ENCODE results near the gene ESYT2.

The ESYT2 gene

GRCh38 chr7:158795272-158795671, 34.0 kb downstream of the ESYT2 start:
- DNase-seq, result no peak

DNA sequence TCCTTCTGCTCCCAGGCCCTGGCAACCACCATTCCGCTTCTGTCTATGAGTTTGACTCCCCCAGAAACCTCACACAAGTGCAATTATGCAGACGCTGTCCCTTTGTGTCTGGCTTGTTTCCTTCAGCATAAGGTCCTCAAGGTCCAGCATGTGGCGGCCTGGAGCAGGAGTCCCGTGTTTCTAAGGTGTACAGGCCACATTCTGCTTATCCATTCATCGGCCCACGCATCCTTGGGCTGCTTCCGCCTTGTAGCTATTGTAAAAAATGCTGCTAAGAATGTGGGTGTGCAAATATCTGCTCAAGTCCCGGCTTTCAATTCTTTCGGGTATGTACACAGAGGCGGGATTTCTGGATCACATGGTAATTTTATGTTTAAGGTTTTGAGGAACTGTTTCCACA, 38.2 kb downstream of the ESYT2 start:
- no peak for DNase-seq

DNA sequence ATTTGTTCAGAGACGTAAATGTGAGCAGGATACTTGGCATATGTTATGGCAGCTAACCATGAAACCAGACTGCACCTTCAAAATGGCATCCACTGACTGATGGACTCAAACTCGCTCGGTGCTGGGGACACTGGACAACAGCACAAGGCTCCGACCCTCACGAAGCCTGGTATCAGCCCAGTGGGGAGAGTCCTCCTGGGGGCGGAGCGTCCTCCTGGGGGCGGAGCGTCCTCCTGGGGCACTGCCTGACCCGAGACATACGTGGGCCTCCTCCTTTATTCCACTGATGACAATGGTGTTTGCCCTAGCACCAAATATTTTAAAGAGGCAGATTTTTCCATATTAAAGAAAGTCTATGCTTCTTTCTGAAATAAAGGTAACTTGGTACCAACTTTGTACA, 39.5 kb downstream of the ESYT2 start:
- DNase-seq, result no peak

DNA sequence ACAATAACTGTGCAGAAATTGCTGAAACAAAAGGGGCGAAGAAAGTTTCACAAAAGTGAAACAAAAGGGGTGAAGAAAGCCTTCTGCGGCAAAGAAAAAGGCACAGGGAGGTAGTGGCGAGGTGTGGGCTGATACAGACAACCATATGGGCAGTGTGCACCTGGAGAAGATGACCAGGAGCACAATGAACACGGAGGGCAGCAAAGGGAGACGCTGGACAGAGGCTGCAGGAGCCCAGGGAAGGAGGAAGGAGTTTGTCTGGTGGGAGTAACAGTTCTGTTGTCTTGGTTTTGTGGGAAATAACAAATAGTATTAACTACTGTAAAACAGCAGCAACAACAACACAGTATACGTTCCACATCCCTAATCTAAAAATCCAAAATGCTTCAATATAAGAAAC, 42.4 kb downstream of the ESYT2 start:
- DNase-seq, result no peak

GRCh38 chr7:158784270-158784669, 45.0 kb downstream of the ESYT2 start:
- DNase-seq, result no peak

DNA sequence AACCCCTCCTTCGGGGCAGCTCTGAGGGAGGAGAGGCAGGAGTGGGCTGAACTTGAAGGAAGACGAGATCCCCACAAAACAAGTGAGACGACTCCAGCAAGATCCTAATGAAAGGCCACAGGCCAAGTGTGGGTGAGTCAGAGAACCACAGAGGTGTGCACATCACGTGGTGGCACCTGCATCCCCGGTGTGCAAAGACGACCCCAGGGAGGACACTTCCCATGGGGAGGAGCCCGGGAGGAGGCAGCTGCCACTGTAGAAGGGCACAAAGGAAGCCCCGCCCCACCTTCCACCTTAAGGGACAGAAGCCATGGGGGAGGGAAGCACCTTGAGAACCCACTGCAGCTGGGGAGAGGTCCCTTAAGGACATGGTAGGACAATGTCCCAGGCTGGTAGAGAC, 45.7 kb downstream of the ESYT2 start:
- no peak for DNase-seq

DNA sequence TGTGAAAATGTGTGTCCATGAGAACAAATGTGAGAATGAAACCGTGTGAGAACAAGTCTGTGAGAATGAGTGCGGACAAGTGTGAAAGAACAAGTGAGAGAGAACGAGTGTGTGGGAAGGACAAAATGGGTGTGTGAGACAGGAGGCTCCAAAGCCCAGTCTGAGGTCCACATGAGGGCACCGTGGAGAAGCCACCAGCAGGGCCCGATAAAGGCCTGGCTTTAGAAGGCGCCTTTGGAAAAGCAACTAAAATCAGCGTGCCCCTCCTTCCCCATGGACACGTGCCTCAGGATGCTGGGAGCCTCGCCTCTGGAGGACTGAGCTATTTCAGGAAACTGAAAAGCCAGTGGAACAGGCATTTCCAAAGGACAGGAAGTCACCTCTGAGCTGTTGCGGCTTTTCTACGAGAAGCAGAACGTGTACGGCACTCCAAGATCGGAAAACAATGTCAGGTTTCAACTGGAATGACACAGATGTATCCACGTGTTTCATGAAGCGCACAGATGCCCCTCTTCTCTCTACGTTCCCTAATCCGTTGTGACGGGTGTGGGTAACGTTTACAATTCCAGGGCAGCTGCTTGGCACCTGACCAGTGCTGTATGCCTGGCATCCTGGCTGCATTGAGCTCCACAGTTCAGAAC, 46.4 kb downstream of the ESYT2 start:
- DNase-seq, result no peak

DNA sequence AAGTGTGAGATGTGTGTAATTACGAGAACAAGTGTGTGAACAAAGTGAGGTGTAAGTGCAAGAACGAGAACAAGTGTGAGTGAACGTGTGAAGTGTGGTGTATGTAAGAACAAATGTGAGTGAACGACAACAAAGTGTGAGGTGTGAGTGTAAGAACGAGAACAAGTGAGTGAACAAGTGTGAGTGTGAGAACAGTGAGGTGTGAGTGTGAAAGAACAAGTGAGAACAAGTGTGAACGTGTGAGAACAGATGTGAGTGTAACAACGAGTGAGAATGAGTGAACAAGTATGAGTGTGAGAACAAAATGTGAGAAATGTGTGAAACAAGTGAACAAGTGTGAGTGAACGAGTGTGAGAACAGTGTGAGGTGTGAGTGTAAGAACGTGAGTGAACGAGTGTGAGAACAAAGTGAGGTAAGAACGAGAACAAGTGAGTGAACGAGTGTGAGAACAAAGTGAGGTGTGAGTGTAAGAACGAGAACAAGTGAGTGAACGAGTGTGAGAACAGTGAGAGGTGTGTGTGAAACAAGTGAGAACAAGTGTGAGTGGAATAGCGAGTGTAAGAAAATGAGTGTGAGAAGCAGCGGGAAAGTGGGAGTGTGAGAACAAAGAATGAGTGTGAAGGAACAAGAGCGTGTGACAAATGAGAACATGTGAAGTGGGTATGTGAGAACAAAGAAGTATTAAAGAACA, 47.2 kb downstream of the ESYT2 start:
- DNase-seq, result no peak

- no peak for DNase-seq
These were observed 47.9 kb downstream of the ESYT2 start for GRCh38 chr7:158781217-158781973.

- DNase-seq, result no peak
These were observed 50.0 kb downstream of the ESYT2 start for GRCh38 chr7:158779061-158780000.

DNA sequence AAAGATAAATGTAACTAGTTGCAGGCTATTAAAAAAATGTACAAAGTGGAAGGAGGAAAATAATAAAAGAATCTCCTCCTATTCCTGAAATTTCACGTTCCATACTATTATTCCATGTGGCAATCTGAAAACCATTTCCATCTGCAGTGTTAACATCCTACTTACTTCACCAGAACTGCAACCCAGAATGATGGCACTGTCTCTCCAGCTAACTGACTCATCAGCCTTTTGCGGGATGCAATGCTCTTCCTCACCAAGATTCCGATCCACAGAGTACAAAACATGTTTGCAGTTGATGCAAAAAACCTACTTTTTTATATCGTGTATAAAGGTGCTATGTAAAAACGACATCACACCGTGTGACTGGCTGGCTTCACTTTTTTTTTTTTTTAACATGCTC, 50.8 kb downstream of the ESYT2 start:
- no peak for DNase-seq

DNA sequence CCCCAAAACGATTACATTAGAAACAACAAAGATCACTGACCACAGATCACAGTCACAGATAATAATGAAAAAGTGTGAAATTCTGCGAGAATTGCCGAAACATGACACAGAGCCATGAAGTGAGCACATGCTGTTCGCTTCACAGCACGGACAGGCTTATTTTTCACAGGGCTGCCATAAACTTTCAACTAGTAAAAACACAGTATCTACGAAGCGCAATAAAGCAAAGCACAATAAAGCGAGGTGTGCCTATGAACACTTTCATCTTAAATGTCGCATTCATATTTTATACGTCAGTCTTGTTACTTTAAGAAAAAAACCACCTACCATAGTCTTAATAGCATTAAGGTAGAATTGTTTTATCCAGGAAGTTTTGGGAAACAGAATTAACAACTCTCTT, 51.5 kb downstream of the ESYT2 start:
- DNase-seq, result no peak

- DNase-seq, result no peak
These were observed 52.8 kb downstream of the ESYT2 start for GRCh38 chr7:158776474-158776873.

GRCh38 chr7:158774952-158775351, 54.4 kb downstream of the ESYT2 start:
- no peak for DNase-seq

DNA sequence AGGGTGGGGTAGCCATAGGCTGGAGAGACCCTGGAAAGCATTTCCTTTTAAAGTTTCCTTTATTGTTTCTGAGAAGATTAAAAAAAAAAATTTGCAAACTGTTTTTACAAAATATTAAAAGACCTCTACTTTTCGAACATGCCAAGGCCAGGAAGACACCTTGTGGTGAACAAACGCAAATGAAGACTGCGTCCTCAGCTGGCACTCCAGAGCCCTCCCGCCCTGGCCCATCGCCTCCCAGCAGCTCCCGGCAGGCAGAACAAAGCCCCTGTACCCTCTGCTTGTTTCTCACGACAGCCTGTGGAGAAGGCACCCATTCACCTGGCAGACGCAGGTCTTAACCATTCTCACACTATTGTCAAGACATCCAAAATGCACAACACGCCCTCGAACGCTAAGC, 56.4 kb downstream of the ESYT2 start:
- no peak for DNase-seq

DNA sequence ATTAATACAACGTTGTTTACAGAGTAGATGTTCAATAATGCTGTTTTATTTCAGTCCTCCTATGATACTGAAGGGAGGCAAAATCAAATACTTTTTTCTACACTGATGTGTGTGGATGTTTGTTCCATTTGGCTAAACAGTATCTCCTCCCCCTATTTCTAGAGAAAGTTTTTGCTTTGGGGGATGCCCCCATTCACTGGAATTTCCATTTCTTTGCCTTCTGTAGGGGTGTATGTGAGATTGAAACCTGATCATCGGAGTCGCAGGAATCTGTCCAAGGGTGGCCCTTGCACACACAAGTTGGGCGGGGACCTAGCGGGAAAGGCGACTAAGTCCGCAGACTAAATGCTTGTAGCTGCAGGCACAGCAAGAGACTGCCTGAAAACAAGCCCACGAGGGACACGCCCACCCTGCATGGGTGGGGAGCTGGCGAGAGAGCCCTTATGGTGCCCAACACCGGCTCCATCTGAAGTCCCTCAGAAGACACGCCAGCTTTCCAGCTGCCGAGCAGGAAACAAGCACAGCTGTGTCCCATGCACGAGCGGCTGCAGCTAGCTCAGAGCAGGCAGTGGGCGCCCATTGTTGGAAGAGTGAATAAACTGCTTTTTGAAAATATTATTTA, 58.0 kb downstream of the ESYT2 start:
- DNase-seq, result no peak

DNA sequence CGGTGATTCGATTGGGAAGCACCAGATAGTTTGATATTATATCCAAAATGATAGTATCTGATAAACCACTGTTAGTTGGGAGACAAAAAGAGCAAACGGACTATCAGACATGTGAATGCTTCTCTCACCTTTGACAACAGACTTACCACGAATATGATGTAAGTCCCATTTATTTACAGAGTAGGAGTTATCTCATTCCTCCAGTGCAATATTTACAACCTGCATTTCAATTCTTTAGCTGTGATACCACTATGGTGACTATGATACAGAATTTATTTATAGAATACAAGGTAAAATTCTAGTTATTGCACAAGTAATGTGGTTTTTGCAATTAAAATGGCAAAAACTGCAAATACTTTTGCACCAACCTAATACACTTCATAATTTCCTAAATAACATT, 61.6 kb downstream of the ESYT2 start:
- no peak for DNase-seq

- no peak for DNase-seq
These were observed 62.6 kb downstream of the ESYT2 start for GRCh38 chr7:158766570-158767281.

GRCh38 chr7:158765020-158765419, 64.3 kb downstream of the ESYT2 start:
- DNase-seq, result no peak

DNA sequence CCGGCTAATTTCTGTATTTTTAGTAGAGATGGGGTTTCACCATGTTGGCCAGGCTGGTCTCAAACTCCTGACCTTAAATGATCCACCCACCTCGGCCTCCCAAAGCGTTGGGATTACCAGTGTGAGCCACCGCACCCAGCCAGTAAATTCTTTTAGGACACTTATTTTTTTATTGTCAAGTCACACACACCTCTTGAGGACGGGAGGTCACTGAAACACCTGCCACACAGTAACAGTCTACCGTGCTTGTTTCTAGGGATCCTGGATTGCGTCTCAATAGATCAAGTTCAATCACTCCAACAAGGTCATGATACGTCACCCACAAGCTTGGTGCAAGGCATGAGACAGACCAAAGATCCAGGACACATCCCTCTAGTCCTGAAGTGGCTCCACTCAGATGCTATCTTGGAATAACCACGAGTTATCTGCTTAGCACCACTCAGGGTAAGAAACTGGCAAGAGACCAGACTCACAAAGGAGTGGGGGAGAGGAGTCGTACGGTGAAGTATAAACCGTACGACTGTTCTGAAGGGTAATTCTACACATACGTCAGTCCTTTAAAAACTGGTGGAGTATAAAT, 65.8 kb downstream of the ESYT2 start:
- DNase-seq, result no peak

DNA sequence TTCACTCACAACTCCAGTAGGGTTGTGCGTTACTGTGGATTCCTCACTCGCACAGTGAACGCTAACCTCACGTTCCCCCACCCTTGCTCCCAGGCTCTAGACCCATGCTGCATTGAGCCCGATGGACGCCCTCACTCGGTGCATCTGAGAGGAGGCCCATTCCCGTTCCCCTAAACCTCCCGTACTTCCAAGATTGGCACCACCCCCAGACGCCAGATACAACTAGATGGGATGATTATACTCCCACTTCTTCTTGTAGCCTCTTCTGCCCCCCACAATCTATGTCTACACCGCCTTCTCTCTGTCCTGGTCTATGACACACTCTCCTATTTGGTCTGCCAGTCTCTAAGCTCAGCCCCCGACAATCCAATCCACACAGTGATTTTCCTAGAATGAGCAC, 67.4 kb downstream of the ESYT2 start:
- DNase-seq, result no peak

DNA sequence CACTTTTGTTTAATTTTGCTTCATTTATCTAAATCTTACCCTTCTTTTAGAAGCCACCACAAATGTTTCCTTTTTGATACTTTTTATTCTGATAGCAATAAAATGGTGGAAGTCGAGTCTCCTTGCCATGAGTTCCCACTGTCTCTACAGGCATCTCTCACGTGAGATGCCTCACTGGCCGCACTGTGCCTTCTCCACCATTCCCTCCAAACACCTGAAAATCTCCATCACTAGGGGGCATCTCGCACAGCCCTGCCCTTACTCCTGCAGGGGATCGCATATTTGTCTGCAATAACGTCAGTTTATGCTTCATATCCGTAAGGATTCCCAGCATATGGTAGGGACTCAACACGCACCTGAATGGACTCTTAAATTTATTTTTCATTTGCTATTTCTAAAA, 68.4 kb downstream of the ESYT2 start:
- no peak for DNase-seq

Data from activated CD8-positive, alpha-beta memory T cell treated with anti-CD3 and anti-CD28 coated beads, Interleukin-2, amount 50 U/mL, for 48 hours (primary cell).